IPS-18a (cell line): ENCODE results near the gene STK35.

ENCODE experiments used
- H3K27ac ChIP-seq: one replicate; pipeline ENCODE4 v1.5.1; 2013; ENCODE audit warnings: low read length
- H3K27me3 ChIP-seq: one replicate; pipeline ENCODE4 v1.6.1; 2013; ENCODE audit warnings: mild to moderate bottlenecking, low read length; ENCODE audit not compliant: control insufficient read depth, insufficient read depth
- H3K36me3 ChIP-seq: one replicate; pipeline ENCODE4 v1.6.1; 2013; ENCODE audit warnings: low read depth, low read length; ENCODE audit not compliant: control insufficient read depth
- H3K4me1 ChIP-seq: one replicate; pipeline ENCODE4 v1.6.1; 2013; ENCODE audit warnings: low read depth, low read length; ENCODE audit not compliant: control insufficient read depth
- H3K4me3 ChIP-seq: one replicate; pipeline ENCODE4 v1.5.1; 2013; ENCODE audit warnings: low read length
- H3K9ac ChIP-seq: one replicate; pipeline ENCODE4 v1.6.1; 2013; ENCODE audit warnings: mild to moderate bottlenecking, low read length, moderate library complexity
- H3K9me3 ChIP-seq: one replicate; pipeline ENCODE4 v1.6.1; 2013; ENCODE audit warnings: low read depth, low read length; ENCODE audit not compliant: control insufficient read depth

Gene STK35

GRCh38 chr20:2109425-2110210 is 8.0 kb downstream of the STK35 start:
- no peaks in the 10 kb centered on the region for H3K9me3 ChIP-seq
- H3K9ac ChIP-seq, result no peak overlapping the region
- no peak overlapping the region for H3K4me3 ChIP-seq
- no peak overlapping the region for H3K27ac ChIP-seq
- no peaks in the 10 kb centered on the region for H3K27me3 ChIP-seq
- H3K36me3 ChIP-seq, result peaks cover 54% of the 10 kb centered on the region
- no peaks in the 10 kb centered on the region for H3K4me1 ChIP-seq

- Histone ChIP-seq H3K4me1 (no peaks in the 10 kb centered on the region), H3K9ac (no peak overlapping the region), H3K27ac (no peak overlapping the region), H3K4me3 (no peak overlapping the region), H3K27me3 (no peaks in the 10 kb centered on the region), H3K36me3 (peaks cover 43% of the 10 kb centered on the region), H3K9me3 (no peaks in the 10 kb centered on the region)
Measured at GRCh38 chr20:2112910-2113309, 11.3 kb downstream of the STK35 start.

- H3K9me3 ChIP-seq, result no peaks in the 10 kb centered on the region
- no peaks in the 10 kb centered on the region for H3K4me1 ChIP-seq
- no peak overlapping the region for H3K4me3 ChIP-seq
- H3K9ac ChIP-seq, result no peak overlapping the region
- H3K36me3 ChIP-seq, result peaks cover 45% of the 10 kb centered on the region
- no peaks in the 10 kb centered on the region for H3K27me3 ChIP-seq
- no peak overlapping the region for H3K27ac ChIP-seq
Measured at GRCh38 chr20:2114127-2114959, 12.7 kb downstream of the STK35 start.

GRCh38 chr20:2114990-2115681 is 13.5 kb downstream of the STK35 start:
- Histone ChIP-seq H3K4me3 (no peak overlapping the region), H3K9me3 (no peaks in the 10 kb centered on the region), H3K36me3 (peaks cover 44% of the 10 kb centered on the region), H3K27ac (no peak overlapping the region), H3K4me1 (no peaks in the 10 kb centered on the region), H3K27me3 (no peaks in the 10 kb centered on the region), H3K9ac (no peak overlapping the region)

GRCh38 chr20:2116170-2116940 is 14.7 kb downstream of the STK35 start:
- no peak overlapping the region for H3K27ac ChIP-seq
- H3K9me3 ChIP-seq, result no peaks in the 10 kb centered on the region
- H3K27me3 ChIP-seq, result no peaks in the 10 kb centered on the region
- H3K4me3 ChIP-seq, result no peak overlapping the region
- no peaks in the 10 kb centered on the region for H3K4me1 ChIP-seq
- H3K36me3 ChIP-seq, result peaks cover 38% of the 10 kb centered on the region
- H3K9ac ChIP-seq, result no peak overlapping the region

GRCh38 chr20:2118783-2119182 is 17.2 kb downstream of the STK35 start:
- H3K27ac ChIP-seq, result no peak overlapping the region
- H3K9ac ChIP-seq, result no peak overlapping the region
- H3K9me3 ChIP-seq, result no peaks in the 10 kb centered on the region
- no peak overlapping the region for H3K4me3 ChIP-seq
- no peaks in the 10 kb centered on the region for H3K27me3 ChIP-seq
- no peaks in the 10 kb centered on the region for H3K4me1 ChIP-seq
- peaks cover 29% of the 10 kb centered on the region for H3K36me3 ChIP-seq

- Histone ChIP-seq H3K27ac (no peak overlapping the region), H3K9ac (no peak overlapping the region), H3K27me3 (no peaks in the 10 kb centered on the region), H3K4me1 (no peaks in the 10 kb centered on the region), H3K9me3 (no peaks in the 10 kb centered on the region), H3K4me3 (no peak overlapping the region), H3K36me3 (peaks cover 10% of the 10 kb centered on the region)
Measured at GRCh38 chr20:2122936-2123335, 21.3 kb downstream of the STK35 start.

- no peak overlapping the region for H3K9ac ChIP-seq
- H3K4me3 ChIP-seq, result no peak overlapping the region
- no peaks in the 10 kb centered on the region for H3K9me3 ChIP-seq
- H3K4me1 ChIP-seq, result no peaks in the 10 kb centered on the region
- H3K36me3 ChIP-seq, result peaks cover 6% of the 10 kb centered on the region
- H3K27ac ChIP-seq, result no peak overlapping the region
- no peaks in the 10 kb centered on the region for H3K27me3 ChIP-seq
Measured at GRCh38 chr20:2123720-2124119, 22.1 kb downstream of the STK35 start.

- H3K4me1 ChIP-seq, result peaks cover 6% of the 10 kb centered on the region
- H3K9me3 ChIP-seq, result no peaks in the 10 kb centered on the region
- H3K36me3 ChIP-seq, result no peaks in the 10 kb centered on the region
- no peak overlapping the region for H3K4me3 ChIP-seq
- no peaks in the 10 kb centered on the region for H3K27me3 ChIP-seq
- no peak overlapping the region for H3K9ac ChIP-seq
- H3K27ac ChIP-seq, result no peak overlapping the region
Measured at GRCh38 chr20:2124564-2125213, 23.1 kb downstream of the STK35 start.

- Histone ChIP-seq H3K36me3 (no peaks in the 10 kb centered on the region), H3K9me3 (no peaks in the 10 kb centered on the region), H3K4me3 (no peak overlapping the region), H3K9ac (no peak overlapping the region), H3K27ac (no peak overlapping the region), H3K4me1 (peaks cover 13% of the 10 kb centered on the region), H3K27me3 (no peaks in the 10 kb centered on the region)
Measured at GRCh38 chr20:2125474-2126112, 24.0 kb downstream of the STK35 start.
